Heart right ventricle (tissue), 16 donors: Measurements from ENCODE around the gene PSMA2. TPM values are rescaled to one million over a fixed set of nuclear protein-coding genes. Genes with fewer than 3 reads are reported as not detected.

Experiments used
- ATAC-seq, 8 donors: fragments of 200-7000 bp; cut with Tn5 transposase; one replicate each; pipeline ENCODE4 v1.9.1; 2020; ENCODE audit warnings: mild to moderate bottlenecking in 8 of 8, moderate library complexity in 8 of 8, moderate number of reproducible peaks in 1 of 8
- DNase-seq, 2 donors: peaks; one replicate each; pipeline ENCODE4 v3.0.0-alpha.2; 2020
- H3K27ac ChIP-seq, 10 donors: fragments of 200-600 bp; sonication (generic) in 2 of 10; one replicate each; pipeline versions ENCODE4 v1.5.0 to v1.8.0; 2020 to 2022; ENCODE audit warnings: mild to moderate bottlenecking in 3 of 10
- H3K27me3 ChIP-seq, 7 donors: fragments of 200-600 bp; one replicate each; pipeline ENCODE4 v1.8.0; 2021 to 2022; ENCODE audit warnings: mild to moderate bottlenecking in 2 of 7
- H3K36me3 ChIP-seq, 9 donors: fragments of 200-600 bp; sonication (generic) in 1 of 9; one replicate each; pipeline versions ENCODE4 v1.5.0 to v1.8.0; 2020 to 2022; ENCODE audit warnings: mild to moderate bottlenecking in 2 of 9
- H3K4me1 ChIP-seq, 9 donors: fragments of 200-600 bp; sonication (generic) in 1 of 9; one replicate each; pipeline versions ENCODE4 v1.5.0 to v1.8.0; 2020 to 2022; ENCODE audit warnings: mild to moderate bottlenecking in 4 of 9
- H3K4me3 ChIP-seq, 10 donors: fragments of 200-600 bp; sonication (generic) in 2 of 10; one replicate each; pipeline versions ENCODE4 v1.5.0 to v1.8.0; 2020 to 2022; ENCODE audit warnings: mild to moderate bottlenecking in 7 of 10, moderate library complexity in 2 of 10
- H3K9me3 ChIP-seq, 11 donors: fragments of 200-600 bp in 10 of 11; sonication (generic) in 2 of 11; one replicate each; pipeline versions ENCODE4 v1.5.0 to v1.8.0; 2013 to 2022; ENCODE audit warnings: mild to moderate bottlenecking in 2 of 11, control low read depth in 1 of 11, moderate library complexity in 1 of 11
- WGBS, 2 donors: extraction: QIAGEN DNeasy Blood & Tissue Kit; methylation state at CpG; one replicate each; pipeline ENCODE4 v1.1.7; 2013; ENCODE audit warnings: inconsistent platforms in 1 of 2; 5-methylcytosine and 5-hydroxymethylcytosine counted together
- intact Hi-C, 10 donors: fragments of 100-400 bp; cut with DNase I; formaldehyde crosslinking; loops; one replicate each; pipeline versions ENCODE4 v1.11.1 to v1.14.2; 2022
- polyA plus RNA-seq, 2 donors: library from polyadenylated mRNA; stranded (reverse); fragments of 200-250 nt; gene quantifications; one replicate each; pipeline ENCODE4 v1.2.3, GENCODE V29; 2013
- total RNA-seq, 10 donors: library from RNA; stranded (reverse); fragmentation: NEBNext Ultra II Directional in 3 of 10; extraction: Animal tissue kit (Norgen Biotek cat#: 25700) in 3 of 10; gene quantifications; one replicate each; pipeline versions ENCODE4 v1.2.1 to v1.2.4, GENCODE V29; 2021 to 2023
- TF ChIP-seq, protein P1 (sequence below), 9 donors: fragments of 200-600 bp; sonication (generic) in 2 of 9; IDR thresholded peaks; one replicate each; pipeline versions ENCODE4 v1.5.0 to v1.8.0; 2021 to 2022; ENCODE audit warnings: antibody characterized with exemption in 9 of 9, mild to moderate bottlenecking in 5 of 9, moderate library complexity in 1 of 9
- donor health status: Arrhythmogenic right ventricular cardiomyopathy.
- donor health status: ischemic (EF 13 %, LVEDD 7.1; RV severe dilation, severe dysfunction).
- donor health status: healthy with polysubstance abuse.
- donor health status: DM: no; HTN: yes; CAD: no.
- donor health status: DM: no; HTN: no; CAD: no.
- donor health status: ischemic (EF 25% LVEDD 6.9; RV normal size, moderate dysfunction).
- donor health status: ischemic (EF 25% LVEDD 5.7; RV mildly dilated, moderate dysfunction).
- donor health status: healthy.
- donor health status: DM: yes; HTN: yes; CAD: no.
- donor health status: Ischemic cardiomyopathy.
- donor health status: ischemic (EF 35%, LVEDD 5.7; RV mildly dilated, moderate dysfunction).
- donor health status: nonischemic (EF 11% LVEDD 7.7; RV severe dilation, severe dysfunction).
- donor health status: DM: yes; HTN: yes; CAD: no.
- donor health status: PGD.
- donor health status: ischemic (EF 29% LVEDD 5.4; RV normal size, mild dysfunction).
- donor health status: nonischemic (EF 23%, LVEDD 6.1; RV moderate dilation, normal function).

Gene PSMA2
- total and polyA plus RNA-seq, 12 donors, result 32.4 to 154 (median 77.1) TPM

DNA sequence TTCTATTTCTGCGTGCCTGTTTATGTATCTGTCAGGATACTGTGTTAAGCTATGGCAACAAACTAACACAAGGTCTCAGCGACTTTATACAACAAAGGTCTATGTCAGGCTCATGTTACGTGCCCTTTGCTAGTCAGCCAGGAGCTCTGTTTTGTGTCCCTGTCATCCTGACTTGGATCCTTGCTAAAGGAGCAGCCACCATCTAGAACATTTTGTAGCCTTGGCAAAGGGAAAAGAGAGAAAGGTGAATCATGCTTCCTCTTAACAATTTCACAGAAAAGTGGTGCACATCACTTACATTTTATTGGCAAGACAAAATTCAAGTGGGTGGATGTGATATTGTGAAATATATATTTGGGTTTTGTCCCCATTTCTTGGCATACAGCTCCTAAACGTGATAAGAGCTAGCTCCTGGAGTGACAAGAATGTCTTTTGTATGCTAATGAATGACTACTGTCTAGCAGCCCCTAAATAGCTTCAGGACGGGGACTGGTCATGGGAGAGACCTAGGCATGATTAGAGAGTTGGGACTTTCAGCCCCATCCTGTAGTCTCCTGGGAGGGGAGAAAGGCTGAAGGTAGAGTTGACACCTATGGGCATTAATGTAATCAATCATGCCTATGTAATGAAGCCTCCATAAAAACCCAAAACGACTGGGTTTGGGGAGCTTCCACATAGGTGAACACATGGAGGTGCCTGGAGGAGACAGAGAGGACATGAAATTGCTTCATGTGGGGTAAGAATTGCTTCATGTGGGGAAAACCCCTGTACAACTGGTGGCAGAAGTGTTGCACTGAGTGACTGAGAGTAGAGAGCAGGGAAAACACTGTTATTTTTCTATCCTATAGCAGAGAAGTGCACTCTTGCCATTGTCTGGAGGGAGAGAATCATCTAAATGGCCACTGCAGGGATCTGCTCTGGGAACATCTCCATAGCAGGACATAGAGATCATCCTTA is 33.2 kb upstream of the PSMA2 start:
- DNase-seq (peak in 1 of 2 donors; percentile 49), ATAC-seq (peak; percentile 72 to 98 (median 94))
- 33 to 37% methylated on average over 6 of the region's 6 CpGs for WGBS, 2 donors
- Histone ChIP-seq H3K36me3 (no peaks in the 10 kb centered on the region), H3K27ac (peak overlapping the region in 9 of 10 donors; percentile 59 to 78 (median 73)), H3K4me3 (no peak overlapping the region), H3K27me3 (peaks cover 0 to 6% (median 0%) of the 10 kb centered on the region in 7 donors), H3K4me1 (peaks cover 0 to 20% (median 3%) of the 10 kb centered on the region in 9 donors), H3K9me3 (no peaks in the 10 kb centered on the region)
- intact Hi-C loops, result no loop called here
- TF ChIP-seq, protein P1, sequence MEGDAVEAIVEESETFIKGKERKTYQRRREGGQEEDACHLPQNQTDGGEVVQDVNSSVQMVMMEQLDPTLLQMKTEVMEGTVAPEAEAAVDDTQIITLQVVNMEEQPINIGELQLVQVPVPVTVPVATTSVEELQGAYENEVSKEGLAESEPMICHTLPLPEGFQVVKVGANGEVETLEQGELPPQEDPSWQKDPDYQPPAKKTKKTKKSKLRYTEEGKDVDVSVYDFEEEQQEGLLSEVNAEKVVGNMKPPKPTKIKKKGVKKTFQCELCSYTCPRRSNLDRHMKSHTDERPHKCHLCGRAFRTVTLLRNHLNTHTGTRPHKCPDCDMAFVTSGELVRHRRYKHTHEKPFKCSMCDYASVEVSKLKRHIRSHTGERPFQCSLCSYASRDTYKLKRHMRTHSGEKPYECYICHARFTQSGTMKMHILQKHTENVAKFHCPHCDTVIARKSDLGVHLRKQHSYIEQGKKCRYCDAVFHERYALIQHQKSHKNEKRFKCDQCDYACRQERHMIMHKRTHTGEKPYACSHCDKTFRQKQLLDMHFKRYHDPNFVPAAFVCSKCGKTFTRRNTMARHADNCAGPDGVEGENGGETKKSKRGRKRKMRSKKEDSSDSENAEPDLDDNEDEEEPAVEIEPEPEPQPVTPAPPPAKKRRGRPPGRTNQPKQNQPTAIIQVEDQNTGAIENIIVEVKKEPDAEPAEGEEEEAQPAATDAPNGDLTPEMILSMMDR (IDR thresholded peaks at IDR 0.05), result no peak

DNA sequence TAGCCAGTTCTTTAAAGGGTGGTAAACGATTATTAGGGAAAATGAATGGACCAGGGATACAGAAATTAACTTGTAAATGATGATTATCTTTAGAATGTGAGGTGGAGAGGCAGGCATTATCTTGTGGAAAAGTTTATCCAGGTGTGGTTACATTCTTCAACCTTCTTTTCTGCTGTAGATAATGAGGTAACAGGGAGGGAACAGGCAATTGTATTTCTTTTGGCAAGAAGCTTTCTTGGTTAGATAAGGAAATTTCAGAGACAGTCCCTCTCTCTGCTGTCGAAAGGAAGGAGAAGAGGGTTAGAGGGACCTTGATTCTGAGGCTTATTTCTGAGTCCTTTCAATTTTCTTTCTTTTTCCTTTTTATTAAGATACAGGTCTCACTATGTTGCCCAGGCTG is 32.3 kb upstream of the PSMA2 start:
- intact Hi-C loops, result no loop called here
- peaks cover 0 to 20% (median 3%) of the 10 kb centered on the region in 9 donors for H3K4me1 ChIP-seq
- DNase-seq (no peak), ATAC-seq (no peak)
- TF ChIP-seq, protein P1 (IDR thresholded peaks at IDR 0.05), result no peak
- H3K36me3 ChIP-seq, result no peaks in the 10 kb centered on the region
- H3K27me3 ChIP-seq, result peaks cover 0 to 6% (median 0%) of the 10 kb centered on the region in 7 donors
- peak overlapping the region in 9 of 10 donors; percentile 58 to 78 (median 73) for H3K27ac ChIP-seq
- no peak overlapping the region for H3K4me3 ChIP-seq
- 49 to 57% methylated on average over 2 of the region's 2 CpGs for WGBS, 2 donors
- no peaks in the 10 kb centered on the region for H3K9me3 ChIP-seq

DNA sequence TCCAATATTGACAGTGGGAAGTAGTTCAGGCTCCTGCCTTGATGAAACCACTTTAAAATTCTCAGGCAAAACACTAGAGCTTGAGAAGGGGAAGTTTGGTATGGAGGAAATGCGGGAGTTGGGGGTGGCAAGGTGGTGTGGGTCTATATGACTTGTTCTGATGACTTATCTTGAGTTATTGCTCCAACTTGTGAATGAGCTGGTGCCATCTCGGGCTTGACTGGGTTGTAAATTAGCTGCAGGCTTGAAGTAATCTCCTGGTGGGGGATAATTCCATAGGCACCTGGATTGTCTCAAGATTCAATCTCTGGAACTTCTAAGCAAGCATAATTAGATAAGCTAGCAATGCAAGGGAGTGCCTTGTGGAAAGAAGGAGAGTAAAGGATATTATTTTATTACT is 29.2 kb upstream of the PSMA2 start:
- TF ChIP-seq, protein P1 (IDR thresholded peaks at IDR 0.05), result no peak
- DNase-seq (no peak), ATAC-seq (no peak)
- H3K27me3 ChIP-seq, result peaks cover 0 to 6% (median 0%) of the 10 kb centered on the region in 7 donors
- H3K36me3 ChIP-seq, result no peaks in the 10 kb centered on the region
- H3K4me1 ChIP-seq, result peaks cover 0 to 20% (median 3%) of the 10 kb centered on the region in 9 donors
- intact Hi-C loops, result no loop called here
- WGBS, 2 donors, result 42 to 55% methylated on average over 2 of the region's 2 CpGs
- no peak overlapping the region for H3K4me3 ChIP-seq
- no peak overlapping the region for H3K27ac ChIP-seq
- H3K9me3 ChIP-seq, result peaks cover 0 to 9% (median 0%) of the 10 kb centered on the region in 11 donors

DNA sequence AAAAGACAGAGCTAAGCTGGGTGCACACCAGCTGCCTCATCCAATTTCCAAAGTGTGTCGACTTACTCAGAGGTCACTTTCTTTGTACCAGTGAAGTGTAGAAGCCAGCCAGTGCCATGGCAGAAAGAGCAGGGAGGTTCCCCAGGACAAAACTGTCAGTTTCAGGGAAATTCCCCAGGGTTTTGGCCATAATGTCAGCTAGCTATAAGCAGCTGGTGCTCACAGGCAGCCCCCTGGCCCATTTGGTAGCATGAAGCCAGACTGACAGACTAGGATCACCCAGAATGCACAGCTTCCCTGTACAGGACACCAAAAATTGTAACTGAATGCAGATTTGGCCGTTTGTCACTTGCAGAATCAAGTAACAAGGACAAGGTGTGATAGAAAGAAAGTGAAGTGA is 28.8 kb upstream of the PSMA2 start:
- 67 to 76% methylated on average over 2 of the region's 2 CpGs for WGBS, 2 donors
- H3K4me3 ChIP-seq, result no peak overlapping the region
- no peak overlapping the region for H3K27ac ChIP-seq
- peaks cover 0 to 13% (median 0%) of the 10 kb centered on the region in 11 donors for H3K9me3 ChIP-seq
- peaks cover 0 to 19% (median 3%) of the 10 kb centered on the region in 9 donors for H3K4me1 ChIP-seq
- DNase-seq (no peak), ATAC-seq (no peak)
- intact Hi-C loops, result no loop called here
- TF ChIP-seq, protein P1 (IDR thresholded peaks at IDR 0.05), result no peak
- H3K36me3 ChIP-seq, result no peaks in the 10 kb centered on the region
- peaks cover 0 to 6% (median 0%) of the 10 kb centered on the region in 7 donors for H3K27me3 ChIP-seq
